ENCODE data around the gene CDK3. TPM values are rescaled to one million over a fixed set of nuclear protein-coding genes. Genes with fewer than 3 reads are reported as not detected.
A peak's percentile ranks its signal among the peaks of the same experiment; 100 is the strongest.

The CDK3 gene
- total RNA-seq, 1 experiment from 2014 or later: 11.7 TPM

- Histone ChIP-seq H4K91ac (ENCODE audit: insufficient read length, low read depth, low read length) (no peak overlapping the region), H3K23ac (ENCODE audit: insufficient read length, low read depth, low read length) (no peak overlapping the region), H3T11ph (ENCODE audit: low read length) (no peak overlapping the region), H3K23me2 (ENCODE audit: insufficient read length, low read depth, low read length, poor library complexity, severe bottlenecking) (no peaks in the 10 kb centered on the region), H4K20me1 (ENCODE audit: control insufficient read depth, insufficient read depth, insufficient read length) (no peaks in the 10 kb centered on the region), H3K79me2 (ENCODE audit: insufficient read depth, low read length) (no peaks in the 10 kb centered on the region), H4K8ac (replicated peaks; ENCODE audit: insufficient read length, low read depth, low read length) (no peak overlapping the region), H4K5ac (ENCODE audit: insufficient read length, low read depth, low read length) (no peak overlapping the region), H2BK20ac (ENCODE audit: low read depth, low read length, poor library complexity, severe bottlenecking) (no peak overlapping the region), H3K4me2 (ENCODE audit: insufficient read depth, insufficient read length, low read length) (no peak overlapping the region), H3K18ac (ENCODE audit: insufficient read length, low read depth, low read length) (no peak overlapping the region), H2AFZ (ENCODE audit: low read length) (no peak overlapping the region), H2BK120ac (ENCODE audit: low read depth, low read length, poor library complexity, severe bottlenecking) (no peak overlapping the region), H3K9ac (ENCODE audit: extremely low read depth, insufficient read length, low read length) (no peak overlapping the region), H3K14ac (ENCODE audit: insufficient read depth, low read length) (0 out of 2 replicates have a peak overlapping the region, but pooled peaks have one; percentile 55), H3K9me3 (ENCODE audit: control insufficient read depth, low read depth, low read length) (no peaks in the 10 kb centered on the region), H2BK5ac (ENCODE audit: insufficient read length, low read length) (no peak overlapping the region), H3K27me3 (ENCODE audit: insufficient read depth, low read length) (no peaks in the 10 kb centered on the region), H2BK12ac (ENCODE audit: insufficient read length, low read depth, low read length) (no peak overlapping the region), H2BK15ac (ENCODE audit: low read depth, low read length) (no peak overlapping the region), H3K56ac (ENCODE audit: insufficient read length, low read depth, low read length) (no peak overlapping the region), H3K4ac (ENCODE audit: low read depth, low read length) (no peak overlapping the region), H3K4me1 (ENCODE audit: insufficient read depth, low read length) (no peaks in the 10 kb centered on the region; the same call in 1 of the 2 replicates), H3K27ac (ENCODE audit: insufficient read length, low read depth, low read length) (no peak overlapping the region), H3K79me1 (ENCODE audit: insufficient read depth, low read depth, low read length, poor library complexity, severe bottlenecking) (no peaks in the 10 kb centered on the region), H2AK5ac (ENCODE audit: insufficient read length, low read length) (no peak overlapping the region)
- Mint-ChIP-seq H3K4me3 (no peak overlapping the region), H3K9me3 (no peaks in the 10 kb centered on the region), H3K36me3 (ENCODE audit: insufficient read depth in 1 of 3, low read depth in 3 of 3) (no peaks in the 10 kb centered on the region), H3K27me3 (ENCODE audit: low read depth) (peaks cover 5% of the 10 kb centered on the region; the same call in 1 of the 2 replicates), H3K27ac (no peak overlapping the region), H3K4me1 (peaks cover 4 to 11% of the 10 kb centered on the region in 2 experiments)
- no CpG with 5 or more reads among the region's 9 CpGs for WGBS (ENCODE audit: extremely low coverage, insufficient read length, low lambda C conversion rate)
- TF ChIP-seq CTCF (conservative IDR thresholded peaks at IDR 0.05): no peak
- no peak for DNase-seq
These were observed 23.7 kb downstream of the CDK3 start for GRCh38 chr17:76024353-76024752.

All from H9 (cell line).